Trophoblast cell (in vitro differentiated cells and primary cell): ENCODE data around the gene YLPM1.

ENCODE experiments used
- DNase-seq, 2 donors: peaks; one replicate each; pipeline ENCODE4 v3.0.0-alpha.2; 2016
- H2AFZ ChIP-seq: 2 replicates; pipeline ENCODE4 v1.6.1; 2013; ENCODE audit warnings: low read length, moderate library complexity, mild to moderate bottlenecking; ENCODE audit not compliant: insufficient read depth, poor library complexity
- H2AK5ac ChIP-seq: 2 replicates; pipeline ENCODE4 v1.6.1; 2013; ENCODE audit warnings: mild to moderate bottlenecking, low read length
- H2BK120ac ChIP-seq: 2 replicates; pipeline ENCODE4 v1.6.1; 2013; ENCODE audit warnings: low read length, mild to moderate bottlenecking, moderate library complexity; ENCODE audit not compliant: insufficient read depth, poor library complexity
- H2BK12ac ChIP-seq: 2 replicates; pipeline ENCODE4 v1.6.1; 2013; ENCODE audit warnings: mild to moderate bottlenecking, low read length, moderate library complexity
- H2BK5ac ChIP-seq: 2 replicates; pipeline ENCODE4 v1.6.1; 2013; ENCODE audit warnings: low read length, low read depth, moderate library complexity, mild to moderate bottlenecking; ENCODE audit not compliant: poor library complexity
- H3K14ac ChIP-seq: 2 replicates; pipeline ENCODE4 v1.6.1; 2013; ENCODE audit warnings: mild to moderate bottlenecking, low read length
- H3K18ac ChIP-seq: 2 replicates; pipeline ENCODE4 v1.6.1; 2013; ENCODE audit warnings: mild to moderate bottlenecking, low read length
- H3K23ac ChIP-seq: 2 replicates; pipeline ENCODE4 v1.6.1; 2013; ENCODE audit warnings: low read length
- H3K27ac ChIP-seq: 2 replicates; pipeline ENCODE4 v1.5.1; 2013; ENCODE audit warnings: low read depth, mild to moderate bottlenecking, inconsistent platforms, low read length, moderate library complexity
- H3K27me3 ChIP-seq: 2 replicates; pipeline ENCODE4 v1.6.1; 2013; ENCODE audit warnings: inconsistent platforms, mild to moderate bottlenecking, low read length, moderate library complexity; ENCODE audit not compliant: insufficient read depth
- H3K36me3 ChIP-seq, 2 experiments: 1 replicate in 1 of 2; 2 replicates in 1 of 2; pipeline ENCODE4 v1.6.1; 2013; ENCODE audit warnings: low read length in 2 of 2, mild to moderate bottlenecking in 2 of 2, moderate library complexity in 1 of 2; ENCODE audit not compliant: insufficient read depth in 2 of 2, control insufficient read depth in 1 of 2
- H3K4ac ChIP-seq: 2 replicates; pipeline ENCODE4 v1.6.1; 2013; ENCODE audit warnings: low read depth, mild to moderate bottlenecking, low read length, moderate library complexity
- H3K4me1 ChIP-seq, 2 experiments: 1 replicate in 1 of 2; 2 replicates in 1 of 2; pipeline ENCODE4 v1.6.1; 2013; ENCODE audit warnings: low read length in 2 of 2, mild to moderate bottlenecking in 2 of 2, moderate library complexity in 1 of 2; ENCODE audit not compliant: insufficient read depth in 2 of 2, control insufficient read depth in 1 of 2
- H3K4me2 ChIP-seq: 2 replicates; pipeline ENCODE4 v1.6.1; 2013; ENCODE audit warnings: inconsistent platforms, mild to moderate bottlenecking, low read length, moderate library complexity
- H3K4me3 ChIP-seq: 2 replicates; pipeline ENCODE4 v1.5.1; 2013; ENCODE audit warnings: mild to moderate bottlenecking, low read depth, low read length, inconsistent platforms
- H3K79me1 ChIP-seq: one replicate; pipeline ENCODE4 v1.6.1; 2013; ENCODE audit warnings: low read length
- H3K79me2 ChIP-seq: 2 replicates; pipeline ENCODE4 v1.6.1; 2013; ENCODE audit warnings: low read length, mild to moderate bottlenecking; ENCODE audit not compliant: control insufficient read depth, insufficient read depth, poor library complexity
- H3K9ac ChIP-seq: 2 replicates; pipeline ENCODE4 v1.6.1; 2013; ENCODE audit warnings: mild to moderate bottlenecking, low read length
- H3K9me3 ChIP-seq: 2 replicates; pipeline ENCODE4 v1.6.1; 2013; ENCODE audit warnings: low read depth, mild to moderate bottlenecking, control low read depth, inconsistent platforms, low read length; ENCODE audit not compliant: insufficient read depth
- H4K12ac ChIP-seq: 2 replicates; pipeline ENCODE4 v1.6.1; 2013; ENCODE audit warnings: low read depth, mild to moderate bottlenecking, low read length, moderate library complexity
- H4K8ac ChIP-seq: 2 replicates; pipeline ENCODE4 v1.6.1; 2013; ENCODE audit warnings: low read depth, mild to moderate bottlenecking, low read length, moderate library complexity
- H4K91ac ChIP-seq: one replicate; pipeline ENCODE4 v1.6.1; 2013; ENCODE audit warnings: low read depth, mild to moderate bottlenecking, low read length, moderate library complexity
- WGBS: extraction: QIAGEN DNeasy Blood & Tissue Kit; methylation state at CpG from one replicate; pipeline ENCODE4 v1.1.7; 2013; ENCODE audit warnings: missing lambda C conversion rate; ENCODE audit not compliant: insufficient read length, insufficient coverage; ENCODE audit errors: extremely low coverage; 5-methylcytosine and 5-hydroxymethylcytosine counted together

The YLPM1 gene

GRCh38 chr14:74737753-74738325 is 25.3 kb upstream of the YLPM1 start:
- no peak overlapping the region for H2BK5ac ChIP-seq
- no peak overlapping the region for H3K4me3 ChIP-seq
- H2BK120ac ChIP-seq, result no peak overlapping the region
- no peaks in the 10 kb centered on the region for H3K27me3 ChIP-seq
- no peak overlapping the region for H4K91ac ChIP-seq
- H2AFZ ChIP-seq, result no peak overlapping the region
- no peak overlapping the region for H3K27ac ChIP-seq
- no peak overlapping the region for H2BK12ac ChIP-seq
- no CpG with 5 or more reads among the region's 4 CpGs for WGBS
- no peak overlapping the region for H3K4ac ChIP-seq
- no peaks in the 10 kb centered on the region for H3K79me1 ChIP-seq
- no peak overlapping the region for H2AK5ac ChIP-seq
- H3K23ac ChIP-seq, result no peak overlapping the region
- no peaks in the 10 kb centered on the region for H3K9me3 ChIP-seq
- no peak overlapping the region for H3K9ac ChIP-seq
- no peak overlapping the region for H4K12ac ChIP-seq
- no peak overlapping the region for H3K4me2 ChIP-seq
- H3K79me2 ChIP-seq, result no peaks in the 10 kb centered on the region
- H3K36me3 ChIP-seq, result peaks cover 9% of the 10 kb centered on the region in 2 experiments
- H3K18ac ChIP-seq, result no peak overlapping the region
- no peaks in the 10 kb centered on the region for H3K4me1 ChIP-seq
- no peak overlapping the region for H4K8ac ChIP-seq
- no peak for DNase-seq
- no peak overlapping the region for H3K14ac ChIP-seq

- Histone ChIP-seq H3K4ac (no peak overlapping the region), H3K9me3 (no peaks in the 10 kb centered on the region), H2BK12ac (no peak overlapping the region), H2BK120ac (no peak overlapping the region), H3K79me2 (no peaks in the 10 kb centered on the region), H2BK5ac (no peak overlapping the region), H2AK5ac (no peak overlapping the region), H3K14ac (no peak overlapping the region), H2AFZ (no peak overlapping the region), H3K18ac (no peak overlapping the region), H3K27me3 (no peaks in the 10 kb centered on the region), H4K91ac (no peak overlapping the region), H3K9ac (no peak overlapping the region), H3K4me2 (no peak overlapping the region), H3K27ac (no peak overlapping the region), H3K23ac (no peak overlapping the region), H3K4me3 (no peak overlapping the region), H4K12ac (no peak overlapping the region), H3K79me1 (no peaks in the 10 kb centered on the region), H3K36me3 (peaks cover 4 to 9% of the 10 kb centered on the region in 2 experiments), H4K8ac (no peak overlapping the region), H3K4me1 (no peaks in the 10 kb centered on the region)
- no peak for DNase-seq
- WGBS, result no CpG with 5 or more reads among the region's 8 CpGs
Observed at GRCh38 chr14:74739293-74740030, 23.7 kb upstream of the YLPM1 start.

- no peak overlapping the region for H3K4me2 ChIP-seq
- H3K27me3 ChIP-seq, result no peaks in the 10 kb centered on the region
- no peak overlapping the region for H2AK5ac ChIP-seq
- no peak overlapping the region for H3K18ac ChIP-seq
- H3K79me1 ChIP-seq, result no peaks in the 10 kb centered on the region
- H2AFZ ChIP-seq, result no peak overlapping the region
- no peaks in the 10 kb centered on the region for H3K36me3 ChIP-seq
- H4K12ac ChIP-seq, result no peak overlapping the region
- H3K14ac ChIP-seq, result no peak overlapping the region
- no peak overlapping the region for H4K91ac ChIP-seq
- no peak overlapping the region for H3K27ac ChIP-seq
- H3K4me1 ChIP-seq, result no peaks in the 10 kb centered on the region
- no peak for DNase-seq
- no peaks in the 10 kb centered on the region for H3K79me2 ChIP-seq
- H3K4me3 ChIP-seq, result no peak overlapping the region
- no peaks in the 10 kb centered on the region for H3K9me3 ChIP-seq
- H3K9ac ChIP-seq, result no peak overlapping the region
- no peak overlapping the region for H3K4ac ChIP-seq
- no peak overlapping the region for H3K23ac ChIP-seq
- H2BK120ac ChIP-seq, result no peak overlapping the region
- H2BK5ac ChIP-seq, result no peak overlapping the region
- H2BK12ac ChIP-seq, result no peak overlapping the region
- H4K8ac ChIP-seq, result no peak overlapping the region
- no CpG with 5 or more reads among the region's 2 CpGs for WGBS
Observed at GRCh38 chr14:74747237-74747636, 15.9 kb upstream of the YLPM1 start.

- no peak overlapping the region for H3K18ac ChIP-seq
- H3K79me1 ChIP-seq, result no peaks in the 10 kb centered on the region
- no peak overlapping the region for H2BK5ac ChIP-seq
- H2AK5ac ChIP-seq, result no peak overlapping the region
- H3K9me3 ChIP-seq, result no peaks in the 10 kb centered on the region
- no peak for DNase-seq
- no CpG with 5 or more reads among the region's 2 CpGs for WGBS
- H2BK120ac ChIP-seq, result no peak overlapping the region
- no peak overlapping the region for H2AFZ ChIP-seq
- no peak overlapping the region for H2BK12ac ChIP-seq
- H3K4ac ChIP-seq, result no peak overlapping the region
- no peaks in the 10 kb centered on the region for H3K4me1 ChIP-seq
- H3K23ac ChIP-seq, result no peak overlapping the region
- no peak overlapping the region for H3K9ac ChIP-seq
- no peaks in the 10 kb centered on the region for H3K27me3 ChIP-seq
- H4K8ac ChIP-seq, result no peak overlapping the region
- H3K4me2 ChIP-seq, result no peak overlapping the region
- no peak overlapping the region for H3K4me3 ChIP-seq
- no peak overlapping the region for H3K14ac ChIP-seq
- H4K12ac ChIP-seq, result no peak overlapping the region
- no peak overlapping the region for H3K27ac ChIP-seq
- no peaks in the 10 kb centered on the region for H3K79me2 ChIP-seq
- H3K36me3 ChIP-seq, result no peaks in the 10 kb centered on the region
- H4K91ac ChIP-seq, result no peak overlapping the region
Observed at GRCh38 chr14:74754157-74754556, 9.0 kb upstream of the YLPM1 start.
